Endodermal cell (in vitro differentiated cells): ENCODE results near the gene CTDP1. TPM values are rescaled to one million over a fixed set of nuclear protein-coding genes. Genes with fewer than 3 reads are reported as not detected.
A peak's percentile ranks its signal among the peaks of the same experiment; 100 is the strongest.

Experiments
- DNase-seq: peaks from one replicate; pipeline ENCODE4 v3.0.0-alpha.2; 2017
- H3K27ac ChIP-seq: 2 replicates; pipeline ENCODE4 v1.5.1; 2013; ENCODE audit warnings: mild to moderate bottlenecking, low read depth, low read length, moderate library complexity
- H3K27me3 ChIP-seq: 2 replicates; pipeline ENCODE4 v1.6.1; 2013; ENCODE audit warnings: mild to moderate bottlenecking, low read length, moderate library complexity; ENCODE audit not compliant: insufficient read depth, control insufficient read depth, poor library complexity, severe bottlenecking
- H3K36me3 ChIP-seq: 2 replicates; pipeline ENCODE4 v1.7.0; 2013; ENCODE audit warnings: mild to moderate bottlenecking, low read length, moderate library complexity; ENCODE audit not compliant: control insufficient read depth, insufficient read depth
- H3K4me1 ChIP-seq: one replicate; pipeline ENCODE4 v1.7.0; 2013; ENCODE audit warnings: low read length; ENCODE audit not compliant: control insufficient read depth, insufficient read depth
- H3K4me3 ChIP-seq: 2 replicates; pipeline ENCODE4 v1.5.1; 2013; ENCODE audit warnings: mild to moderate bottlenecking, low read length, moderate library complexity
- H3K9ac ChIP-seq: 2 replicates; pipeline ENCODE4 v1.6.1; 2013; ENCODE audit warnings: mild to moderate bottlenecking, low read length, moderate library complexity; ENCODE audit not compliant: poor library complexity, severe bottlenecking; ENCODE audit errors: extremely low read depth
- H3K9me3 ChIP-seq: 2 replicates; pipeline ENCODE4 v1.6.1; 2013; ENCODE audit warnings: mild to moderate bottlenecking, low read length, moderate library complexity; ENCODE audit not compliant: control insufficient read depth
- H3K27ac Mint-ChIP-seq: 2 replicates; pipeline ENCODE4 v1.8.0; 2020; ENCODE audit warnings: mixed read lengths
- H3K27me3 Mint-ChIP-seq: 2 replicates; pipeline ENCODE4 v1.8.0; 2021; ENCODE audit warnings: mild to moderate bottlenecking, mixed read lengths; ENCODE audit not compliant: insufficient read depth
- H3K36me3 Mint-ChIP-seq: 2 replicates; pipeline ENCODE4 v1.8.0; 2020; ENCODE audit warnings: low read depth, mixed read lengths
- H3K4me1 Mint-ChIP-seq: 2 replicates; pipeline ENCODE4 v1.8.0; 2020; ENCODE audit warnings: mixed read lengths
- H3K4me3 Mint-ChIP-seq: 2 replicates; pipeline ENCODE4 v1.8.0; 2020; ENCODE audit warnings: mild to moderate bottlenecking, moderate library complexity, mixed read lengths
- H3K9me3 Mint-ChIP-seq: 2 replicates; pipeline ENCODE4 v1.8.0; 2020; ENCODE audit warnings: mild to moderate bottlenecking, mixed read lengths
- CTCF ChIP-seq: fragments of 200-600 bp; sonication (generic); conservative IDR thresholded peaks from 2 replicates; pipeline ENCODE4 v1.5.0; 2021; ENCODE audit warnings: antibody characterized with exemption, mild to moderate bottlenecking
- WGBS, 2 experiments: methylation state at CpG; one replicate each; pipeline versions ENCODE4 v1.1.5 to v1.1.7; 2013; ENCODE audit warnings: missing lambda C conversion rate in 2 of 2, mixed read lengths in 1 of 2; ENCODE audit not compliant: insufficient coverage in 1 of 2, insufficient read length in 1 of 2; 5-methylcytosine and 5-hydroxymethylcytosine counted together
- total RNA-seq, 2 donors: library from RNA; stranded (reverse); fragmentation: NEBNext Ultra II Directional in 1 of 2; extraction: Animal tissue kit (Norgen Biotek cat#: 25700) in 1 of 2; gene quantifications; 2 replicates in 1 of 2; 3 replicates in 1 of 2; pipeline ENCODE4 v1.2.1, GENCODE V29; 2021

Gene CTDP1
- total RNA-seq, 2 donors from 2014 or later: 29.8 to 35.6 TPM

- Mint-ChIP-seq H3K4me1 (peaks cover 52% of the 10 kb centered on the region), H3K27ac (peak overlapping the region; percentile 87), H3K9me3 (no peaks in the 10 kb centered on the region), H3K36me3 (peaks cover 33% of the 10 kb centered on the region), H3K27me3 (no peaks in the 10 kb centered on the region), H3K4me3 (peak overlapping the region; percentile 84)
- H3K9ac ChIP-seq: peak overlapping the region; percentile 91
- H3K9me3 ChIP-seq: no peaks in the 10 kb centered on the region
- WGBS, 2 experiments: 9 to 18% methylated on average over 35 to 54 of the region's 54 CpGs
- TF ChIP-seq CTCF: peak; percentile 59
- H3K27ac ChIP-seq: peak overlapping the region; percentile 89
- peaks cover 10% of the 10 kb centered on the region for H3K36me3 ChIP-seq
- H3K4me3 ChIP-seq: peak overlapping the region; percentile 96
- peaks cover 26% of the 10 kb centered on the region for H3K4me1 ChIP-seq
- peak; percentile 62 for DNase-seq
- H3K27me3 ChIP-seq: no peaks in the 10 kb centered on the region
Measured at GRCh38 chr18:79680100-79680879, 687 bp downstream of the CTDP1 start.

DNA sequence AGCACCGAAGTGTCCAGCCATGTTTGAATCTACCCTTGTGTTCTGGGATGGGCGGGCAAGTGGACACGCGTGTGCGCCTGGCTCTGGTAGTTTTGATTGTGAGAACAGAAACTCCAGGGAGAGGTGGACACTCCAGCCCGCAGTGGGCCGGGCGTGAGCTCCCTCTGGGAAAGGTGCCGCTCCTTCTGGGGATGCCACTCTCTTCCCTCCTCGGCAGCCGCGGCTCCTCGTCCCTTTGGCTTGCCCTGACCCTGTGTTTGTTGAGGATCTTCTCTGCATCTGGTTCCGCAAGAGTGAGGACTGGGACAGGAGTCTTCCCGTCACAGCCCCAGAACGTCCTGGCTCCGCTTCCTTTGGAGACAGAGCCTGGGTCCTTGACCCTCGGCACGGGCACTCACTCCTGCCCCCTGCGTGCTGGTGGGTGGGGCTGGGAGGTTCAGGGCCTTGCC lies 1.3 kb downstream of the CTDP1 start:
- DNase-seq: no peak
- Histone ChIP-seq H3K27ac (no peak overlapping the region), H3K4me1 (peaks cover 26% of the 10 kb centered on the region), H3K4me3 (peak overlapping the region; percentile 96), H3K36me3 (peaks cover 10% of the 10 kb centered on the region), H3K9ac (peak overlapping the region; percentile 91), H3K27me3 (no peaks in the 10 kb centered on the region), H3K9me3 (no peaks in the 10 kb centered on the region)
- Mint-ChIP-seq H3K27ac (peak overlapping the region; percentile 87), H3K4me3 (peak overlapping the region; percentile 84), H3K9me3 (no peaks in the 10 kb centered on the region), H3K36me3 (peaks cover 28% of the 10 kb centered on the region), H3K4me1 (peaks cover 57% of the 10 kb centered on the region), H3K27me3 (no peaks in the 10 kb centered on the region)
- WGBS, 2 experiments: 87 to 92% methylated on average over 13 to 20 of the region's 20 CpGs
- no peak for TF ChIP-seq CTCF

DNA sequence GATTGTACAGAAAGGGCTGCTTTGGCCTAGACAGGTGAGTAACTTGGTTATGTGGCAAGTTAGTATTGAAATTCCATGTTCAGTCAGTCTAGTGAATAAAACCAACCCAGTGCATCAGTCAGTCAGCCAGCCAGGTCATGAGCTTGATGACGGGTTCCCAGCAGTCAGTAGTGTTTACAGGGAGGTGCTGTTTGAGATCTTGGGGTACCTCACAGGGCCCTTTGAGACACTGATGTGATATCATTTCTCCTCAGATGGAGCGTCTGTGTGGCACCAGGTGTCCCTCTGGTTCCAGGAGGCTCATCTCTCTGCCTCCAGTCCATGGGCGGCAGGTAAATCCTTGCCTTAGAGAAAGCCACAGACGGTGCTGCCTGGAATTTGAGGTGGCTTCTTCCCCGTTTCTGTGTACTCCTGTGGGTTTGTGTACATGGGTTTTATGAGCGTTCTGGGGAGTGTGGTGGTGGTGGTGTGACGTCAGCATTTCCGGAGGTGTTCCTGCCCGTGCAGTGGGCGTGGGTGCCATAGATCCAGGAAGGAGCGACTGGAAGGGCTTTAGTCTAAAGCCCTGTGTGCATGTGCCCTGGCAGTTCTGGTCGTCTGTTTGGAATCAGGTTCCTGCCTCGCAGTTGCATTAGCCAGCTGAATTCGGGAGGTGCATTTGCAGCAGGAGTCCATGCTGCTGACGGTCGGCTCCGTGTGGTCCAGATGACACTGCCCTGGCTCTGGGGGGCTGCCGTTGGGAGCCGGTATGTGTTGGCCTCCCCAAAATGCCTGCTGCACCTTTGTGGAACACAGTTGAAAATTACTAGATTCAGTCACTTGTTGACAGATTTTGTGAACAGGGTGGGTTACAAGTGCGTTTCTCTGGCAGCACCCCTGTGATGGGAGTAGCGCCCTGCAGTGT lies 2.1 kb downstream of the CTDP1 start:
- Histone ChIP-seq H3K4me3 (peak overlapping the region; percentile 96), H3K27me3 (no peaks in the 10 kb centered on the region), H3K9ac (no peak overlapping the region), H3K36me3 (peaks cover 10% of the 10 kb centered on the region), H3K27ac (no peak overlapping the region), H3K4me1 (peaks cover 26% of the 10 kb centered on the region), H3K9me3 (no peaks in the 10 kb centered on the region)
- H3K36me3 Mint-ChIP-seq: peaks cover 20% of the 10 kb centered on the region
- peak; percentile 33 for DNase-seq
- TF ChIP-seq CTCF: no peak
- H3K9me3 Mint-ChIP-seq: no peaks in the 10 kb centered on the region
- 92 to 94% methylated on average over 15 to 21 of the region's 21 CpGs for WGBS, 2 experiments
- H3K27ac Mint-ChIP-seq: peak overlapping the region; percentile 87
- no peaks in the 10 kb centered on the region for H3K27me3 Mint-ChIP-seq
- peak overlapping the region; percentile 84 for H3K4me3 Mint-ChIP-seq
- peaks cover 61% of the 10 kb centered on the region for H3K4me1 Mint-ChIP-seq
